ENCODE measurements around the gene OR51S1. TPM values are rescaled to one million over a fixed set of nuclear protein-coding genes. Genes with fewer than 3 reads are reported as not detected.

Gene OR51S1
- polyA plus RNA-seq, 1 experiment, result not detected

DNA sequence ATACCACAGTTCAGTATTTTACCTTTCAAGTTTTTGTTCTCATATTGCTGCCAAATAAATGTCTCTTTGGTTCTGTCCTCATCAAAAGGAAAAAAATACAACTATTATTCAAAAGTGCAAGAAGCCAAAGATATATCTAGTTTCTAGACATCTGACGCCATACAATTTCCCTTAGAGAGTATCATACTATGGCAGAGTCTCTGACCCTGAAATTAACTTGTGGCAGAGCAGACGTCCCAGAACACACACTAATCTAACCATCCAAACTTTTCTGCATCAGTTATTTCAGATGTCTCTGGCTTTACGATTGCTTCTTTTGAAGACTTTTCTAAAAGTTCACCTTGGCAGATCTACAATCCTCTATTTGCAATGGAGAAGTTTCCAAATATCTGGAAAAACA, 35.4 kb upstream of the OR51S1 start:
- H3K9me3 ChIP-seq (ENCODE audit: control insufficient read depth, insufficient read depth, low read length), result no peaks in the 10 kb centered on the region
- POLR2A ChIA-PET, result no interaction called here
- H3K27ac ChIP-seq (ENCODE audit: low read depth, low read length), result no peak overlapping the region
- no peaks in the 10 kb centered on the region for H3K27me3 ChIP-seq (ENCODE audit: control insufficient read depth, insufficient read depth, low read length)
- TF ChIP-seq, protein P1, sequence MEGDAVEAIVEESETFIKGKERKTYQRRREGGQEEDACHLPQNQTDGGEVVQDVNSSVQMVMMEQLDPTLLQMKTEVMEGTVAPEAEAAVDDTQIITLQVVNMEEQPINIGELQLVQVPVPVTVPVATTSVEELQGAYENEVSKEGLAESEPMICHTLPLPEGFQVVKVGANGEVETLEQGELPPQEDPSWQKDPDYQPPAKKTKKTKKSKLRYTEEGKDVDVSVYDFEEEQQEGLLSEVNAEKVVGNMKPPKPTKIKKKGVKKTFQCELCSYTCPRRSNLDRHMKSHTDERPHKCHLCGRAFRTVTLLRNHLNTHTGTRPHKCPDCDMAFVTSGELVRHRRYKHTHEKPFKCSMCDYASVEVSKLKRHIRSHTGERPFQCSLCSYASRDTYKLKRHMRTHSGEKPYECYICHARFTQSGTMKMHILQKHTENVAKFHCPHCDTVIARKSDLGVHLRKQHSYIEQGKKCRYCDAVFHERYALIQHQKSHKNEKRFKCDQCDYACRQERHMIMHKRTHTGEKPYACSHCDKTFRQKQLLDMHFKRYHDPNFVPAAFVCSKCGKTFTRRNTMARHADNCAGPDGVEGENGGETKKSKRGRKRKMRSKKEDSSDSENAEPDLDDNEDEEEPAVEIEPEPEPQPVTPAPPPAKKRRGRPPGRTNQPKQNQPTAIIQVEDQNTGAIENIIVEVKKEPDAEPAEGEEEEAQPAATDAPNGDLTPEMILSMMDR (IDR thresholded peaks at IDR 0.05; ENCODE audit: low read depth, low read length), result no peak
- H3K4me3 ChIP-seq (ENCODE audit: low read depth, low read length), result no peak overlapping the region
- no peak for DNase-seq (ENCODE audit: low read depth, low spot score)
- CTCF ChIA-PET, result no interaction called here

DNA sequence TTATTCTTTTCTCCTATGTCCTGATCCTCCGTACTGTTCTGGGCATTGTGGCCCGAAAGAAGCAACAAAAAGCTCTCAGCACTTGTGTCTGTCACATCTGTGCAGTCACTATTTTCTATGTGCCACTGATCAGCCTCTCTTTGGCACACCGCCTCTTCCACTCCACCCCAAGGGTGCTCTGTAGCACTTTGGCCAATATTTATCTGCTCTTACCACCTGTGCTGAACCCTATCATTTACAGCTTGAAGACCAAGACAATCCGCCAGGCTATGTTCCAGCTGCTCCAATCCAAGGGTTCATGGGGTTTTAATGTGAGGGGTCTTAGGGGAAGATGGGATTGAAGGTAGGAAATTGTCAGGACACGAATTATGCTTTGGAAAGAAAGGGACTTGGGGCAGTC, 33.5 kb upstream of the OR51S1 start:
- H3K4me3 ChIP-seq (ENCODE audit: low read depth, low read length), result no peak overlapping the region
- DNase-seq (ENCODE audit: low read depth, low spot score), result no peak
- ChIA-PET CTCF (interaction anchor here (1.0 kb wide), 1 partner anchor 10 kb away, joined by 4 read pairs; no protein-coding TSS in a partner anchor), POLR2A (interaction anchor here (0.5 kb wide), 1 partner anchor 1761 kb away, joined by 3 read pairs; no protein-coding TSS in a partner anchor)
- H3K27ac ChIP-seq (ENCODE audit: low read depth, low read length), result no peak overlapping the region
- TF ChIP-seq, protein P1 (IDR thresholded peaks at IDR 0.05; ENCODE audit: low read depth, low read length), result no peak
- no peaks in the 10 kb centered on the region for H3K27me3 ChIP-seq (ENCODE audit: control insufficient read depth, insufficient read depth, low read length)
- H3K9me3 ChIP-seq (ENCODE audit: control insufficient read depth, insufficient read depth, low read length), result no peaks in the 10 kb centered on the region

DNA sequence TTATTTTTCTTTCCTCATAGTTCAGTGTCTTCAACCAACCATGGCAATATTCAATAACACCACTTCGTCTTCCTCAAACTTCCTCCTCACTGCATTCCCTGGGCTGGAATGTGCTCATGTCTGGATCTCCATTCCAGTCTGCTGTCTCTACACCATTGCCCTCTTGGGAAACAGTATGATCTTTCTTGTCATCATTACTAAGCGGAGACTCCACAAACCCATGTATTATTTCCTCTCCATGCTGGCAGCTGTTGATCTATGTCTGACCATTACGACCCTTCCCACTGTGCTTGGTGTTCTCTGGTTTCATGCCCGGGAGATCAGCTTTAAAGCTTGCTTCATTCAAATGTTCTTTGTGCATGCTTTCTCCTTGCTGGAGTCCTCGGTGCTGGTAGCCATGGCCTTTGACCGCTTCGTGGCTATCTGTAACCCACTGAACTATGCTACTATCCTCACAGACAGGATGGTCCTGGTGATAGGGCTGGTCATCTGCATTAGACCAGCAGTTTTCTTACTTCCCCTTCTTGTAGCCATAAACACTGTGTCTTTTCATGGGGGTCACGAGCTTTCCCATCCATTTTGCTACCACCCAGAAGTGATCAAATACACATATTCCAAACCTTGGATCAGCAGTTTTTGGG, 33.0 kb upstream of the OR51S1 start, which contains the start of gene OR51T1:
TSS of gene OR51T1 (plus strand) at position 41 of the 641 bp plus-strand sequence. CDS start at position 41, 0 bp downstream.
- CTCF ChIA-PET, result interaction anchor here (0.9 kb wide), 1 partner anchor 245 kb away, joined by 3 read pairs; the partner anchor contains the start of gene OR51D1
- Histone ChIP-seq H3K9me3 (ENCODE audit: control insufficient read depth, insufficient read depth, low read length) (no peaks in the 10 kb centered on the region), H3K27me3 (ENCODE audit: control insufficient read depth, insufficient read depth, low read length) (no peaks in the 10 kb centered on the region), H3K27ac (ENCODE audit: low read depth, low read length) (no peak within 1 kb of the TSS), H3K4me3 (ENCODE audit: low read depth, low read length) (no peak within 1 kb of the TSS)
- no peak for DNase-seq (ENCODE audit: low read depth, low spot score)
- TF ChIP-seq, protein P1 (IDR thresholded peaks at IDR 0.05; ENCODE audit: low read depth, low read length), result no peak
- POLR2A ChIA-PET, result interaction anchor here (0.5 kb wide), 1 partner anchor 1761 kb away, joined by 3 read pairs; no protein-coding TSS in a partner anchor

DNA sequence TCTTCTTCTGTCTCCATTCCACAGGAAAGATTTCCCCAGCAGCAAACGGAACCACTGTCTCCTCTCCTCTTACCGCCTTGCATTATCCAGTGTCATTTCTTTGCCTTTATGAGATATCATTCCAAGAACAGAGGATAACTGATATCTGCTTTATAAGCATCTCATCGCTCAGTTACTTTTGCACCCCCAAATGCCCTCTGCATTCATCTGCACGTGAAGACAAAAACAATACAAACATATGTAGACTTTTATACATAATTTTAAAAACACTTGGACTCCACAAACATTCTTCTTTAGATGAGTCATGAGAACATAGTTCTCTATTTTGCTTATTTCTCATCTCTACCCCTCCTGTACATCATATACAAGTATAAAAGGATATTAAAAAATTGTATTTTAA, 32.2 kb upstream of the OR51S1 start:
- H3K27ac ChIP-seq (ENCODE audit: low read depth, low read length), result no peak overlapping the region
- TF ChIP-seq, protein P1 (IDR thresholded peaks at IDR 0.05; ENCODE audit: low read depth, low read length), result no peak
- no peak for DNase-seq (ENCODE audit: low read depth, low spot score)

DNA sequence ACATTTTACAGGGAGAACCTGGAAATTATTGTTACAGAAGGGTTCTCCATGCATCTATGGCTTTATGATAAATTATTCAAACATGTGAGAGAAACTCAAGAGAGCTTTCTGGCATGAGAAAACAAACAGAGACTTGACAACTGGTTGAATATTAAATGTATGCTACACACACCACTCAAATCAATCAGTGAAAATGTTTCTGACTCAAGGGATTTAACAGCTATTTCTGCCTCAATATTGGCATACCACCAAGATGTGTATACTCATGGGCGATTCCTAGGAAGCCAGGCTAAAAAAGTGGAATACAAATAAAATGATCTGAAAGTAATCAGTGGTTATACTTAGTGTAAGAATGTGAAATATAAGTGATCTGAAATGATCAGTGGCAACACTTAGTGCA, 16.8 kb upstream of the OR51S1 start:
- TF ChIP-seq, protein P1 (IDR thresholded peaks at IDR 0.05; ENCODE audit: low read depth, low read length), result no peak
- H3K9me3 ChIP-seq (ENCODE audit: control insufficient read depth, insufficient read depth, low read length), result no peaks in the 10 kb centered on the region
- no peak overlapping the region for H3K27ac ChIP-seq (ENCODE audit: low read depth, low read length)
- no peaks in the 10 kb centered on the region for H3K27me3 ChIP-seq (ENCODE audit: control insufficient read depth, insufficient read depth, low read length)
- H3K4me3 ChIP-seq (ENCODE audit: low read depth, low read length), result no peak overlapping the region
- ChIA-PET POLR2A (no interaction called here), CTCF (no interaction called here)
- DNase-seq (ENCODE audit: low read depth, low spot score), result no peak

More for the DNA sequence above, 32.2 kb upstream of the OR51S1 start:
- ChIA-PET CTCF (interaction anchor here (0.9 kb wide), 1 partner anchor 244 kb away, joined by 3 read pairs; the partner anchor contains the start of gene OR51D1), POLR2A (no interaction called here)
- H3K27me3 ChIP-seq (ENCODE audit: control insufficient read depth, insufficient read depth, low read length), result no peaks in the 10 kb centered on the region
- no peak overlapping the region for H3K4me3 ChIP-seq (ENCODE audit: low read depth, low read length)
- H3K9me3 ChIP-seq (ENCODE audit: control insufficient read depth, insufficient read depth, low read length), result no peaks in the 10 kb centered on the region
